Thoracic aorta (tissue), 2 donors: ENCODE data around the gene TBC1D1. TPM values are rescaled to one million over a fixed set of nuclear protein-coding genes. Genes with fewer than 3 reads are reported as not detected.

Experiments
- ATAC-seq: fragments of 150-250 bp; one replicate; pipeline ENCODE4 v1.8.0; 2017; ENCODE audit warnings: low read depth; ENCODE audit not compliant: insufficient number of reproducible peaks, low FRiP score
- DNase-seq: peaks from one replicate; pipeline ENCODE4 v3.0.0-alpha.2; 2020; ENCODE audit warnings: low spot score
- H3K27ac ChIP-seq, 2 donors: fragments of 200-600 bp; sonication (generic); 1 replicate in 1 of 2; 2 replicates in 1 of 2; pipeline ENCODE4 v1.5.1; 2016; ENCODE audit warnings: mild to moderate bottlenecking in 2 of 2, moderate library complexity in 2 of 2
- H3K27me3 ChIP-seq: fragments of 200-600 bp; sonication (generic); replicated peaks from 2 replicates; pipeline ENCODE4 v1.6.0; 2016; ENCODE audit warnings: mild to moderate bottlenecking; ENCODE audit not compliant: insufficient read depth
- H3K36me3 ChIP-seq: fragments of 200-600 bp; sonication (generic); one replicate; pipeline ENCODE4 v1.5.1; 2016
- H3K4me1 ChIP-seq, 2 donors: fragments of 200-600 bp; sonication (generic); 1 replicate in 1 of 2; 2 replicates in 1 of 2; pipeline versions ENCODE4 v1.5.1 to v1.6.0; 2016; ENCODE audit warnings: low read depth in 2 of 2, mild to moderate bottlenecking in 1 of 2; ENCODE audit not compliant: control insufficient read depth in 1 of 2
- H3K4me3 ChIP-seq: fragments of 200-600 bp; sonication (generic); 2 replicates; pipeline ENCODE4 v1.5.1; 2016; ENCODE audit warnings: mild to moderate bottlenecking
- H3K9me3 ChIP-seq: fragments of 200-600 bp; sonication (generic); 2 replicates; pipeline ENCODE4 v1.5.1; 2016
- CTCF ChIP-seq: fragments of 200-600 bp; sonication (generic); IDR thresholded peaks from one replicate; pipeline ENCODE4 v1.5.1; 2019; ENCODE audit warnings: antibody characterized with exemption
- total RNA-seq, 2 donors: library from RNA; depleted of rRNA; stranded (reverse); fragments of >200 nt; gene quantifications; one replicate each; pipeline versions ENCODE4 v1.1.0 to v1.2.3, GENCODE V29; 2016

TBC1D1 gene
- total RNA-seq, 2 donors from 2014 or later = 152 to 206 TPM

GRCh38 chr4:38009421-38009820, 118.5 kb downstream of the TBC1D1 start:
- Histone ChIP-seq H3K36me3 (no peaks in the 10 kb centered on the region), H3K27me3 (no peaks in the 10 kb centered on the region), H3K27ac (no peak overlapping the region), H3K9me3 (no peaks in the 10 kb centered on the region), H3K4me1 (peaks cover 47 to 74% of the 10 kb centered on the region in 2 donors), H3K4me3 (peak overlapping the region; percentile 5)
- TF ChIP-seq CTCF = no peak
- ATAC-seq (no peak), DNase-seq (no peak)

DNA sequence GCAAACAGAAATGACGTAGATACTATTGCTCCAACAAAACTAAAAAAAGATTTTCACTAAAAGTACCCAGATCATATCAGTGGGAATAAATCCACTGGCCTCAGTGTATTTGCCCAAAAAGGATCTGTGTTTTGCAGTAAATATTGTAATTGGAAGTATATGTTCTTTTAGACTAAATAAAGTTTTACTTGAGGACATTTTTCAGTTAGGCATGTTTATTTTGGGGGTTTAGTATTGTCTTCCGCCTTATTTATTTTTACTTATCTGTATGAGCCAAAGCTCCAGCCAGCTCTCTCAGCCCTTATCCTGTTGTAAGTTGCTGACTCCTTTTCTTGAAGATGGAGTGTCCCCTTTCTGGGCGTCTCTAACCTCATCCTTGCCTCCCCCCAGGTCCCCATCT, 119.1 kb downstream of the TBC1D1 start:
- peak overlapping the region; percentile 5 for H3K4me3 ChIP-seq
- no peaks in the 10 kb centered on the region for H3K27me3 ChIP-seq
- peak overlapping the region in 1 of 2 donors; percentile 31 for H3K27ac ChIP-seq
- H3K4me1 ChIP-seq = peaks cover 44 to 69% of the 10 kb centered on the region in 2 donors
- ATAC-seq (no peak), DNase-seq (no peak)
- peaks cover 4% of the 10 kb centered on the region for H3K36me3 ChIP-seq
- H3K9me3 ChIP-seq = no peaks in the 10 kb centered on the region
- TF ChIP-seq CTCF = no peak

DNA sequence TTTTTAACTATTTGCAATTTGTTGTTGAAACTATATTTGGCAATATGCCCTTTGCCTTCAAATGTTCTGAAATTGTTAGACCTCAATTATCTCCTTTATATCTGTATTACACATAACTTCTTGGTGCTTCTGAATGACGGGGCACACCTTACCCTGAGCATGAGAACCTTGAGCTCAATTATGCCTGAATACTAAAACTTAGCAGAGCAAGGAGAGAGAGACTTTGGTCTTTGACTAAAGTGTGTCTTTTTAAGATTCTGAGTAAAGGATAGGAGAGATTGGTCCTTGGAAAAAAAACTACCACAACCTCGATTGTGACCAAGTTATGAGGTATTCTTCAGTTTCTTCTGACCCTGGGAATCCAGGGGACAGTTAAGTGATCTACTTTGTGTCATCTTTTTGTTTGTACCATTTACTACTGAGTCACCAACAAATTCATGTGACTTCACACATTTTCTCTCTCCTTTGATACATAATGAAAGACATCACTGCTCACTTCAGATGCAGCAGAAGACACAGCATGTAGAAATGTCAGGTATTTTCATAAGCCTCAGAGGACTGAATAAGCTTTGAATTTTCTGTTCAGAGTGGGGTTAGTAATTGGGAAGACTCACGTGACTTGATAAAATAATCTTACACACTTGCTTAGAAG, 120.8 kb downstream of the TBC1D1 start:
- no peak for DNase-seq
- no peaks in the 10 kb centered on the region for H3K9me3 ChIP-seq
- peaks cover 35 to 66% of the 10 kb centered on the region in 2 donors for H3K4me1 ChIP-seq
- no peak overlapping the region for H3K4me3 ChIP-seq
- no peak overlapping the region for H3K27ac ChIP-seq
- no peak for ATAC-seq
- no peak for TF ChIP-seq CTCF
- peaks cover 5% of the 10 kb centered on the region for H3K36me3 ChIP-seq
- H3K27me3 ChIP-seq = no peaks in the 10 kb centered on the region

GRCh38 chr4:38013461-38014366, 122.8 kb downstream of the TBC1D1 start:
- no peak for TF ChIP-seq CTCF
- Histone ChIP-seq H3K27ac (peak overlapping the region in 1 of 2 donors; percentile 57), H3K4me3 (no peak overlapping the region), H3K36me3 (peaks cover 5% of the 10 kb centered on the region), H3K27me3 (no peaks in the 10 kb centered on the region), H3K4me1 (peaks cover 32 to 51% of the 10 kb centered on the region in 2 donors), H3K9me3 (no peaks in the 10 kb centered on the region)
- no peak for DNase-seq
- ATAC-seq = peak; percentile 11

GRCh38 chr4:38014421-38014852, 123.6 kb downstream of the TBC1D1 start:
- no peak for TF ChIP-seq CTCF
- DNase-seq (no peak), ATAC-seq (no peak)
- Histone ChIP-seq H3K9me3 (no peaks in the 10 kb centered on the region), H3K27me3 (no peaks in the 10 kb centered on the region), H3K27ac (no peak overlapping the region), H3K4me3 (no peak overlapping the region), H3K36me3 (peaks cover 5% of the 10 kb centered on the region), H3K4me1 (peaks cover 24 to 43% of the 10 kb centered on the region in 2 donors)
